Subcutaneous abdominal adipose tissue (tissue), 5 donors: ENCODE results near the gene PFDN1.

Experiments used
- H3K27ac ChIP-seq: one replicate; pipeline ENCODE4 v1.7.0; 2013; ENCODE audit warnings: low read depth, mild to moderate bottlenecking, inconsistent platforms, low read length, moderate library complexity
- H3K27me3 ChIP-seq, 5 donors: one replicate each; pipeline ENCODE4 v1.7.0; 2013; ENCODE audit warnings: low read length in 5 of 5, inconsistent platforms in 1 of 5; ENCODE audit not compliant: control insufficient read depth in 5 of 5, insufficient read depth in 4 of 5
- H3K36me3 ChIP-seq, 5 donors: one replicate each; pipeline ENCODE4 v1.7.0; 2013; ENCODE audit warnings: low read length in 5 of 5; ENCODE audit not compliant: control insufficient read depth in 5 of 5, insufficient read depth in 5 of 5
- H3K4me1 ChIP-seq, 5 donors: one replicate each; pipeline ENCODE4 v1.7.0; 2013; ENCODE audit warnings: low read length in 5 of 5, mild to moderate bottlenecking in 3 of 5, moderate library complexity in 1 of 5; ENCODE audit not compliant: control insufficient read depth in 5 of 5, insufficient read depth in 5 of 5
- H3K4me3 ChIP-seq, 5 donors: one replicate each; pipeline ENCODE4 v1.7.0; 2013; ENCODE audit warnings: low read length in 5 of 5, low read depth in 1 of 5
- H3K9ac ChIP-seq, 5 donors: one replicate each; pipeline ENCODE4 v1.7.0; 2013; ENCODE audit warnings: low read length in 5 of 5, mild to moderate bottlenecking in 4 of 5, moderate library complexity in 3 of 5
- H3K9me3 ChIP-seq, 5 donors: one replicate each; pipeline ENCODE4 v1.7.0; 2013; ENCODE audit warnings: low read length in 5 of 5; ENCODE audit not compliant: control insufficient read depth in 5 of 5
- donor health status: healthy.
- donor health status: healthy.
- donor health status: healthy.
- donor health status: healthy.
- donor health status: healthy.

PFDN1 gene

DNA sequence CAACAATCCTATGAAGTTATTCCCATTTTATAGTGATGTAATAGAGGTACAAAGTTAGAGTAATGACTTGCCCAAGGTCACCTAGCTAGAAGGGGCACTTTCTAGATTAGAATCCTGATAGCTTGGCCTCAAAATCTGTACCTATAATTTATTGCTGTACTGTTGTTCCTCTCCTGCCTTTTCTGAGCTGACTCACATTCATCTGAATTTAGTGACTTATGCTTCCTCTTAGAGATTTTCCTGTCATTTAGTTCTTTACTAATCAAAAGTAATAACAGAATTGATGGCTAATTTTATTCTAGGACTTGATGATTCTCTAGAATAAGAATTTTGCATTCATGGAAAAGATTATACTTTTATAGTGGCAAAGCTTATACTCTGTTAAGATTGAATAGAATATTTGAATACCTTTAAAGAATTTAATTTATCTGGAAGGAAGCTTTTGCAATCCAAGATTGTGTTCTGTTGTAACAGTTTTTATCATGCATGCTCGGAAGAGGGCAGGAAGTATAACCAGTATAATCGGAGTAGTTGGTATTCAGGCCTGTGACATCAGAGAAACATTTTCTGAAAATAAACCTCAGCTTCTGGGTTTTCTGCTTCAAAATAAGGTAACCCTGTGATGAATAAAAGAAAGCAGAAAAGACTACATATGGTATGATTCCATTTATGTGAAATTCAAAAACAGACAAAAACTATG lies 106.6 kb downstream of the PFDN1 start:
- H3K27me3 ChIP-seq: no peaks in the 10 kb centered on the region
- peak overlapping the region in 1 of 5 donors; percentile 30 for H3K9ac ChIP-seq
- no peak overlapping the region for H3K27ac ChIP-seq
- H3K4me3 ChIP-seq: no peak overlapping the region
- peaks cover 0 to 3% (median 0%) of the 10 kb centered on the region in 5 donors for H3K4me1 ChIP-seq
- H3K36me3 ChIP-seq: peaks cover 6 to 19% (median 11%) of the 10 kb centered on the region in 5 donors
- no peaks in the 10 kb centered on the region for H3K9me3 ChIP-seq
